GM21423 (cell line): Measurements from ENCODE around the gene MTMR12.
A peak's percentile ranks its signal among the peaks of the same experiment; 100 is the strongest.

Experiments
- ATAC-seq: cut with Tn5 transposase; IDR thresholded peaks from one replicate; pipeline ENCODE4 v1.9.1; 2021; ENCODE audit warnings: mild to moderate bottlenecking, moderate library complexity; ENCODE audit not compliant: unreplicated experiment

The MTMR12 gene

DNA sequence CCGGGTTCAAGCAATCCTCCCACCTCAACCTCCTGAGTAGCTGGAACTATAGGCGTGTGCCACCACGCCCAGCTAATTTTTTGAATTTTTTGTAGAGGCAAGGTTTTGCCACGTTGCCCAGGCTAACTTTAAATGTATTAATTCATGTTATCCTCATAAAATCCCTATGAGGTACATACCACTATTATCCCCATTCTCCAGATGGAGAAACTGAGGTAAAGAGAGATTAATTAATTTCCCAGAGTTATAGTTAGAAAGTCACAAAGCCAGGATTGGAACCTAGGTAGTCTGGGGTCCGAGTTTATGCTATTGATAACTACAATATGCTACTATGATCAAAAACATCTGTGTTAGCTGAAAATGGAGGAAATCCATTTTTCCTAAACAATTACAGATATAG, 106.7 kb downstream of the MTMR12 start:
- no peak for ATAC-seq

GRCh38 chr5:32202394-32202793, 110.3 kb downstream of the MTMR12 start:
- ATAC-seq = no peak

- no peak for ATAC-seq
Measured at GRCh38 chr5:32201122-32201753, 111.5 kb downstream of the MTMR12 start.

- ATAC-seq = no peak
Measured at GRCh38 chr5:32197032-32197431, 115.7 kb downstream of the MTMR12 start.

DNA sequence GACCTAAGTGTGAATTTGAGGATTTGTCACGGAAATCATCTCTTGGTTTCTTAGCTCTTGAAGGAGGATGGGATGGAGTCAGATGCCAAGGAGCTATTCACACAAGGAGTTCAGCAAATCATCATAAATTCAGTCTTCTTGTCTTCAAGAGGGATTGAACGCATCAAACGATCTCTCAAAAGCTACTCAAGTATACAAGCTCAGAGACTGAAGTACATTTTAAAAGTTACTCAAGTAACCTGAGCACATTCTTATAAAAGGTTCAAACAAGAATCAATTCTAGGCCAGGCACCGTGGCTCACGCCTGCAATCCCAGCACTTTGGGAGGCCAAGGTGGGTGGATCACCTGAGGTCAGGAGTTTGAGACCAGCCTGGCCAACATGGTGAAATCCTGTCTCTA, 117.5 kb downstream of the MTMR12 start:
- ATAC-seq = no peak

GRCh38 chr5:32193591-32193990, 119.1 kb downstream of the MTMR12 start:
- peak; percentile 78 for ATAC-seq

- ATAC-seq = no peak
Measured at GRCh38 chr5:32190095-32190494, 122.6 kb downstream of the MTMR12 start.

DNA sequence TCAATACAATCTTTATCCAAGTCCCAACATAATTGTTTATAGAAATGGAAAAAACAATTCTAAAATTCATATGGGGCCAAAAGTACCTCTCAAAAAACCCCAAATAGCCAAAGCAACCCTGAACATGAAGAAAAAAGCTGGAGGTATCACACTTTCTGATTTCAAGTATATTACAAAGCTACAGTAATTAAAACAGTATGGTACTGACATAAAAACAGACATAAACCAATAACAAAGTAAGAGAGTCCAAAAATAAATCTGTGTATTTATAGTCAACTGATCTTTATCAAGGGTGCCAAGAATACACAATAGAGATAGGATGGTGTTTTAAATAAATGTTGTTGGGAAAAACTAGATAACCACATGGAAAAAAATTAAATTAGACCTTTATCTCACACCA, 125.1 kb downstream of the MTMR12 start:
- ATAC-seq = no peak

DNA sequence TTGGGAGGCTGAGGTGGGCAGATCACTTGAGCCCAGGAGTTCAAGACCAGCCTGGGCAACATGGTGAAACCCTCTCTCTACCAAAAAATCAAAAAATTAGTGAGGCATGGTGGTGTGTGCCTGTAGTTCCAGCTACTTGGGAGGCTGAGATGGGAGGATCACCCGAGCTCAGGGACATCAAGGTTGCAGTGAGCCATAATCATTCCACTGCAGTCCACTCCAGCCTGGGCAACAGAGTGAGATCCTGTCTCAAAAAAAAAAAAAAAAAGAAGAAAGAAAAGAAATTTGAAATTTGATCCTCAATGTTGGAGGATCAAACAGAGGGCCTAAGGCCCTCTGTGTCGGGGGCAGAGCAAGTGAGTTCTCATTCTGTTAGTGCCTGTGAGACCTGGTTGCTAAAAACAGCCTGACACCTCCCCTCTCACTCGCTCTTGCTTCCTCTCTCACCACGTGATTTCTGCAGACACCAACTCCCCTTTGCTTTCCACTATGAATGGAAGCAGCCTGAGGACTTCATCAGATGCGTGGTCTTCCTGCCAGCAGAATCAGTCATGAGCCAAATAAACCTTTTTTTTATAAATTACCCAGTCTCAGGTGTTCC, 130.2 kb downstream of the MTMR12 start:
- ATAC-seq = peak; percentile 86
